HEK293 (cell line): Measurements from ENCODE around the gene PAPSS1.

Experiments
- CTCF ChIA-PET: fragments of 350-600 bp; formaldehyde crosslinking; extraction: SDS; loops from one replicate; lab custom pipeline; 2021; ENCODE audit warnings: antibody characterized with exemption; lab: Yijun Ruan, JAX
- POLR2A ChIA-PET: fragments of 300-600 bp; formaldehyde crosslinking; extraction: SDS; loops from one replicate; lab custom pipeline; 2020; ENCODE audit warnings: antibody characterized with exemption, inconsistent platforms; lab: Yijun Ruan, JAX
- H3K27ac ChIP-seq: fragments of 200-500 bp; sonication (Bioruptor generic); 2 replicates; pipeline ENCODE4 v1.5.1; 2014; ENCODE audit warnings: low read depth, low read length, control low read depth, inconsistent platforms; ENCODE audit errors: extremely low read depth
- H3K36me3 ChIP-seq, 2 experiments: fragments of 200-500 bp in 1 of 2; sonication (Bioruptor generic) in 1 of 2; 1 replicate in 1 of 2; 2 replicates in 1 of 2; pipeline ENCODE4 v1.5.1; 2014 to 2017; ENCODE audit warnings: inconsistent platforms in 2 of 2, low read length in 2 of 2; ENCODE audit not compliant: control insufficient read depth in 2 of 2, insufficient read depth in 1 of 2
- H3K4me1 ChIP-seq: fragments of 200-500 bp; sonication (Bioruptor generic); 2 replicates; pipeline ENCODE4 v1.5.1; 2014; ENCODE audit warnings: mild to moderate bottlenecking, low read length, inconsistent platforms; ENCODE audit not compliant: control insufficient read depth, insufficient read depth
- H3K4me3 ChIP-seq: 2 replicates; pipeline ENCODE4 v1.5.1; 2011; ENCODE audit warnings: low read depth, mild to moderate bottlenecking, control low read depth, low read length, moderate library complexity
- H3K9me3 ChIP-seq: fragments of 200-500 bp; sonication (Bioruptor generic); 2 replicates; pipeline ENCODE4 v1.5.1; 2014; ENCODE audit warnings: low read depth, low read length, inconsistent platforms; ENCODE audit not compliant: control insufficient read depth, insufficient read depth
- GLIS1 ChIP-seq: fragments of 450-650 bp; formaldehyde crosslinking; IDR thresholded peaks from 2 replicates; pipeline ENCODE4 v1.5.1; 2016; ENCODE audit warnings: missing biosample characterization, missing genetic modification characterization
- HOXA7 ChIP-seq: sonication (generic); formaldehyde crosslinking; IDR thresholded peaks from 2 replicates; pipeline ENCODE4 v1.8.1; 2022; ENCODE audit warnings: missing genetic modification reagents, borderline replicate concordance
- SP7 ChIP-seq: fragments of 450-650 bp; formaldehyde crosslinking; IDR thresholded peaks from 2 replicates; pipeline ENCODE4 v1.5.1; 2016; ENCODE audit warnings: missing biosample characterization, missing genetic modification characterization
- TRIM28 ChIP-seq: IDR thresholded peaks from 2 replicates; pipeline ENCODE4 v1.6.1; 2011; ENCODE audit warnings: low read length, control low read depth, borderline replicate concordance
- YY1 ChIP-seq: fragments of 450-650 bp; formaldehyde crosslinking; IDR thresholded peaks from 2 replicates; pipeline ENCODE4 v1.5.1; 2018; ENCODE audit warnings: missing biosample characterization, missing genetic modification characterization
- ZBTB1 ChIP-seq: fragments of 450-650 bp; formaldehyde crosslinking; IDR thresholded peaks from 2 replicates; pipeline ENCODE4 v1.5.1; 2016; ENCODE audit warnings: missing biosample characterization, missing genetic modification characterization
- ZBTB8A ChIP-seq: fragments of 450-650 bp; formaldehyde crosslinking; IDR thresholded peaks from 2 replicates; pipeline ENCODE4 v1.5.1; 2016; ENCODE audit warnings: missing biosample characterization, missing genetic modification characterization
- ZFP41 ChIP-seq: fragments of 450-650 bp; formaldehyde crosslinking; IDR thresholded peaks from 2 replicates; pipeline ENCODE4 v1.5.1; 2016; ENCODE audit warnings: missing biosample characterization, missing genetic modification characterization, borderline replicate concordance
- ZNF121 ChIP-seq: fragments of 450-650 bp; formaldehyde crosslinking; IDR thresholded peaks from 2 replicates; pipeline ENCODE4 v1.5.1; 2016; ENCODE audit warnings: missing biosample characterization, missing genetic modification characterization
- ZNF157 ChIP-seq: fragments of 450-650 bp; formaldehyde crosslinking; IDR thresholded peaks from 2 replicates; pipeline ENCODE4 v1.5.1; 2016; ENCODE audit warnings: missing biosample characterization, missing genetic modification characterization
- ZNF184 ChIP-seq: fragments of 450-650 bp; IDR thresholded peaks from 2 replicates; pipeline ENCODE4 v1.5.1; 2018; ENCODE audit warnings: missing biosample characterization, mild to moderate bottlenecking, missing genetic modification characterization
- ZNF324 ChIP-seq: fragments of 450-650 bp; formaldehyde crosslinking; IDR thresholded peaks from 2 replicates; pipeline ENCODE4 v1.5.1; 2016; ENCODE audit warnings: missing biosample characterization, missing genetic modification characterization
- ZNF341 ChIP-seq: fragments of 450-650 bp; formaldehyde crosslinking; IDR thresholded peaks from 2 replicates; pipeline ENCODE4; 2016; ENCODE audit warnings: low read depth, missing biosample characterization, missing genetic modification characterization
- ZNF350 ChIP-seq: fragments of 450-650 bp; formaldehyde crosslinking; IDR thresholded peaks from 2 replicates; pipeline ENCODE4 v1.5.0; 2017; ENCODE audit warnings: missing biosample characterization, mild to moderate bottlenecking, missing genetic modification characterization
- ZNF433 ChIP-seq: fragments of 450-650 bp; formaldehyde crosslinking; IDR thresholded peaks from 2 replicates; pipeline ENCODE4 v1.5.1; 2016; ENCODE audit warnings: missing biosample characterization, missing genetic modification characterization, low read depth
- ZNF544 ChIP-seq: fragments of 450-650 bp; formaldehyde crosslinking; IDR thresholded peaks from 2 replicates; pipeline ENCODE4 v1.5.0; 2017; ENCODE audit warnings: missing biosample characterization, missing genetic modification characterization
- ZNF558 ChIP-seq: fragments of 450-650 bp; formaldehyde crosslinking; IDR thresholded peaks from 2 replicates; pipeline ENCODE4 v1.5.1; 2016; ENCODE audit warnings: missing biosample characterization, missing genetic modification characterization
- ZNF629 ChIP-seq: fragments of 450-650 bp; formaldehyde crosslinking; IDR thresholded peaks from 2 replicates; pipeline ENCODE4 v1.5.1; 2017; ENCODE audit warnings: missing biosample characterization, missing genetic modification characterization
- ZNF670 ChIP-seq: fragments of 450-650 bp; formaldehyde crosslinking; IDR thresholded peaks from 2 replicates; pipeline ENCODE4 v1.5.1; 2016; ENCODE audit warnings: missing biosample characterization, missing genetic modification characterization, low read depth
- ZNF707 ChIP-seq: fragments of 450-650 bp; formaldehyde crosslinking; IDR thresholded peaks from 2 replicates; pipeline ENCODE4 v1.5.1; 2016; ENCODE audit warnings: missing biosample characterization, missing genetic modification characterization
- ZNF776 ChIP-seq: fragments of 450-650 bp; formaldehyde crosslinking; IDR thresholded peaks from 2 replicates; pipeline ENCODE4 v1.5.0; 2017; ENCODE audit warnings: missing biosample characterization, missing genetic modification characterization, borderline replicate concordance
- ZNF837 ChIP-seq: fragments of 450-650 bp; formaldehyde crosslinking; IDR thresholded peaks from 2 replicates; pipeline ENCODE4 v1.5.1; 2016; ENCODE audit warnings: missing biosample characterization, missing genetic modification characterization
- ZXDB ChIP-seq: fragments of 450-650 bp; formaldehyde crosslinking; IDR thresholded peaks from 2 replicates; pipeline ENCODE4 v1.5.1; 2016; ENCODE audit warnings: missing biosample characterization, missing genetic modification characterization
- TF ChIP-seq, protein P1 (sequence below): fragments of 450-650 bp; formaldehyde crosslinking; IDR thresholded peaks from 2 replicates; pipeline ENCODE4 v1.5.1; 2017; ENCODE audit warnings: missing biosample characterization, missing genetic modification characterization
- TF ChIP-seq, protein P2 (sequence below): fragments of 450-650 bp; formaldehyde crosslinking; IDR thresholded peaks from 2 replicates; pipeline ENCODE4 v1.5.1; 2017; ENCODE audit warnings: missing biosample characterization, missing genetic modification characterization
- TF ChIP-seq, protein P3 (sequence below): fragments of 450-650 bp; formaldehyde crosslinking; IDR thresholded peaks from 2 replicates; pipeline ENCODE4 v1.5.1; 2017; ENCODE audit warnings: missing biosample characterization, mild to moderate bottlenecking, missing genetic modification characterization, moderate library complexity

Gene PAPSS1

DNA sequence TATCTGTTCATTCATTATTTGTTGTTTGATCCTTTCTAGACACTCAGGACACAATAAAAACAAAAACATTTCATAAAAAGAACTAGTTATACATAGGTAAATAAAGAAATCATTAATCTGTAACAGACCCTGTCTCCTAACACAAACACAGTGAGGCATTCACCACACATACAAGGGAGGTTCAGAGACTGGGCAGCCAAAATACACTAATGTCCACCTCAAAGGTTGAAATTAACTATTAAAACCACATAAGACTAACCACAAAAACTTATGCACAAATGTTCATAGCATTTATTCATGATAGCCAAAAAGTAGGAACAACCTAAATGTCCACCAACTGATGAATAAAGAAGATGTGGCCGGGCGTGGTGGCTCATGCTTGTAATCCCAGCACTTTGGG lies 7.8 kb downstream of the PAPSS1 start (continued):
- TF ChIP-seq, protein P1, sequence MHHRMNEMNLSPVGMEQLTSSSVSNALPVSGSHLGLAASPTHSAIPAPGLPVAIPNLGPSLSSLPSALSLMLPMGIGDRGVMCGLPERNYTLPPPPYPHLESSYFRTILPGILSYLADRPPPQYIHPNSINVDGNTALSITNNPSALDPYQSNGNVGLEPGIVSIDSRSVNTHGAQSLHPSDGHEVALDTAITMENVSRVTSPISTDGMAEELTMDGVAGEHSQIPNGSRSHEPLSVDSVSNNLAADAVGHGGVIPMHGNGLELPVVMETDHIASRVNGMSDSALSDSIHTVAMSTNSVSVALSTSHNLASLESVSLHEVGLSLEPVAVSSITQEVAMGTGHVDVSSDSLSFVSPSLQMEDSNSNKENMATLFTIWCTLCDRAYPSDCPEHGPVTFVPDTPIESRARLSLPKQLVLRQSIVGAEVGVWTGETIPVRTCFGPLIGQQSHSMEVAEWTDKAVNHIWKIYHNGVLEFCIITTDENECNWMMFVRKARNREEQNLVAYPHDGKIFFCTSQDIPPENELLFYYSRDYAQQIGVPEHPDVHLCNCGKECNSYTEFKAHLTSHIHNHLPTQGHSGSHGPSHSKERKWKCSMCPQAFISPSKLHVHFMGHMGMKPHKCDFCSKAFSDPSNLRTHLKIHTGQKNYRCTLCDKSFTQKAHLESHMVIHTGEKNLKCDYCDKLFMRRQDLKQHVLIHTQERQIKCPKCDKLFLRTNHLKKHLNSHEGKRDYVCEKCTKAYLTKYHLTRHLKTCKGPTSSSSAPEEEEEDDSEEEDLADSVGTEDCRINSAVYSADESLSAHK (tag by site-specific recombination) = no peak
- TF ChIP-seq TRIM28 (no peak), SP7 (tag by site-specific recombination) (no peak)

DNA sequence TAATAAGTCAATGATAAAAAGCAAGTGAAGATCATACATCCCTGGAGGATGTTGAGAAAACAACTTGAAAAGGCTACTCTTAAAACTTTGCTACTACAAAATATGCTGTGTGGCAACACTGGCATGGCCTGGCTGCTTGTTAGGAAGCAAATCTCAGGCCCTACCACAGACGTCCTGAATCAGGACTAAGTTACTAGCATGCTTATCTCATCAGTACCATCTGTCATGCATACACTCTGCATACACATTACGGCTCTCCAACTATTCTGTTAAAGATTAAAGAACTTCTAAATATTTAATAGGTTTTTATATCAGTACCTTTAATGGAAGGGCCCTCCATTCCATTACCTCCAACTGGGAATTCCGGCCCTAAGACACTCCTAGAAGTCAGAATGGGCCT lies 8.2 kb downstream of the PAPSS1 start:
- H3K9me3 ChIP-seq = no peaks in the 10 kb centered on the region
- POLR2A ChIA-PET = no interaction called here
- TF ChIP-seq ZNF544 (no peak), ZNF324 (tag by site-specific recombination) (no peak), HOXA7 (no peak)
- TF ChIP-seq, protein P2, sequence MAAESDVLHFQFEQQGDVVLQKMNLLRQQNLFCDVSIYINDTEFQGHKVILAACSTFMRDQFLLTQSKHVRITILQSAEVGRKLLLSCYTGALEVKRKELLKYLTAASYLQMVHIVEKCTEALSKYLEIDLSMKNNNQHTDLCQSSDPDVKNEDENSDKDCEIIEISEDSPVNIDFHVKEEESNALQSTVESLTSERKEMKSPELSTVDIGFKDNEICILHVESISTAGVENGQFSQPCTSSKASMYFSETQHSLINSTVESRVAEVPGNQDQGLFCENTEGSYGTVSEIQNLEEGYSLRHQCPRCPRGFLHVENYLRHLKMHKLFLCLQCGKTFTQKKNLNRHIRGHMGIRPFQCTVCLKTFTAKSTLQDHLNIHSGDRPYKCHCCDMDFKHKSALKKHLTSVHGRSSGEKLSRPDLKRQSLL = no peak
- H3K36me3 ChIP-seq = no peaks in the 10 kb centered on the region
- H3K4me3 ChIP-seq = no peak overlapping the region
- CTCF ChIA-PET = no interaction called here
- no peak overlapping the region for H3K27ac ChIP-seq
- peaks cover 4% of the 10 kb centered on the region; the same call in 1 of the 2 replicates for H3K4me1 ChIP-seq

DNA sequence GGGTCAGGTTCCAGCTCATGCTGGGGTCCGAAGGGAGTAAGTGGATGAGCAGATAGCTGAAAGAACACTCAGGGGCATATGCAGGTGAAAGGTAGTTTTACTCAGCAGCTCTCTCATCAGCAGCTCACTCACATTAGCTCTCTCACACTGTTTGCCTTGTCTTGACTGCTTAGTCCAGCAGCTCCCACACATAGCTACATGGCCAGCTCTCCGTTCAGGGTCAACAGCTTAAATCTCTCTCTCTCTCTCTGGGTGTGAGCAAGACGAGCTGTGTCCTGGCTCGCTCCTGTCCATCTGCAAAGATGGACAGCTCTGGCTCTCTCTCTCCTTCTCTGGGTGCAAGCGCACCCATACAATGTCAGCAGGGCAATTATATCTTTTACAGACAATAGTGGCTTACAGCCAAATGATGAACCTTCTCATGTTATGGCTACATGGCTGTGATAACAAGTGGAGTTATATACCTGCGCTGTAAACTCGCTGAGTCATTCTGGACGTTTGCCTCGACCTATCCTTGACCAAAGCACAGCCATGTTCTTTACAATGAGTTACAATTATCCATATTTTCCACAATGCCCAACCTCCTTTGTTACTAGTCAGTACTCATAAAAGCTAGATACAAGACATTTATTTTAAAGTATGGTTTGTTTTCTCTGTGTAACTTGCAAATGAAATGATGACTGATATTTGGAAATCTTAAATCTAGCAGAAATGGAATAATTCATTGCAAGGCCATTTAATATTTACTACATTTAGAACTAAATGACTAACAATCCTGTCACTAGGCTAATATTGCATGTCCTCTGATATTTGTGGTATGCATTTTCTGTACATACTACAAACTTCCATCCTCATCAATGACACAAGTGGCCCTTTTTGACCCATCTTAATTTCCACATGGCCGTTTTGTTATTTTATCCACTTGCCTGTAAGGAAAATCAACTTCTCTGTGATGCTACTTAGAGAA lies 9.3 kb downstream of the PAPSS1 start:
- Histone ChIP-seq H3K27ac (no peak overlapping the region), H3K4me3 (no peak overlapping the region), H3K36me3 (no peaks in the 10 kb centered on the region), H3K4me1 (peaks cover 4% of the 10 kb centered on the region; the same call in 1 of the 2 replicates), H3K9me3 (no peaks in the 10 kb centered on the region)
- ChIA-PET CTCF (no interaction called here), POLR2A (no interaction called here)
- TF ChIP-seq SP7 (tag by site-specific recombination) (no peak), ZNF670 (no peak), ZNF837 (tag by site-specific recombination) (no peak), ZNF121 (tag by site-specific recombination) (no peak), ZBTB1 (no peak), ZNF707 (tag by site-specific recombination) (no peak), ZXDB (no peak), GLIS1 (no peak), YY1 (tag by site-specific recombination) (no peak), ZNF433 (tag by site-specific recombination) (no peak), ZNF184 (tag by site-specific recombination) (no peak), ZNF157 (no peak), ZBTB8A (no peak), ZNF776 (no peak), ZNF350 (tag by site-specific recombination) (no peak), ZNF558 (tag by site-specific recombination) (no peak), ZFP41 (tag by site-specific recombination) (no peak), ZNF341 (tag by site-specific recombination) (no peak), ZNF629 (no peak)
- TF ChIP-seq, protein P3, sequence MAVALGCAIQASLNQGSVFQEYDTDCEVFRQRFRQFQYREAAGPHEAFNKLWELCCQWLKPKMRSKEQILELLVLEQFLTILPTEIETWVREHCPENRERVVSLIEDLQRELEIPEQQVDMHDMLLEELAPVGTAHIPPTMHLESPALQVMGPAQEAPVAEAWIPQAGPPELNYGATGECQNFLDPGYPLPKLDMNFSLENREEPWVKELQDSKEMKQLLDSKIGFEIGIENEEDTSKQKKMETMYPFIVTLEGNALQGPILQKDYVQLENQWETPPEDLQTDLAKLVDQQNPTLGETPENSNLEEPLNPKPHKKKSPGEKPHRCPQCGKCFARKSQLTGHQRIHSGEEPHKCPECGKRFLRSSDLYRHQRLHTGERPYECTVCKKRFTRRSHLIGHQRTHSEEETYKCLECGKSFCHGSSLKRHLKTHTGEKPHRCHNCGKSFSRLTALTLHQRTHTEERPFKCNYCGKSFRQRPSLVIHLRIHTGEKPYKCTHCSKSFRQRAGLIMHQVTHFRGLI (tag by site-specific recombination) = no peak
